ENCODE measurements around the gene KMT2A.

Gene KMT2A

DNA sequence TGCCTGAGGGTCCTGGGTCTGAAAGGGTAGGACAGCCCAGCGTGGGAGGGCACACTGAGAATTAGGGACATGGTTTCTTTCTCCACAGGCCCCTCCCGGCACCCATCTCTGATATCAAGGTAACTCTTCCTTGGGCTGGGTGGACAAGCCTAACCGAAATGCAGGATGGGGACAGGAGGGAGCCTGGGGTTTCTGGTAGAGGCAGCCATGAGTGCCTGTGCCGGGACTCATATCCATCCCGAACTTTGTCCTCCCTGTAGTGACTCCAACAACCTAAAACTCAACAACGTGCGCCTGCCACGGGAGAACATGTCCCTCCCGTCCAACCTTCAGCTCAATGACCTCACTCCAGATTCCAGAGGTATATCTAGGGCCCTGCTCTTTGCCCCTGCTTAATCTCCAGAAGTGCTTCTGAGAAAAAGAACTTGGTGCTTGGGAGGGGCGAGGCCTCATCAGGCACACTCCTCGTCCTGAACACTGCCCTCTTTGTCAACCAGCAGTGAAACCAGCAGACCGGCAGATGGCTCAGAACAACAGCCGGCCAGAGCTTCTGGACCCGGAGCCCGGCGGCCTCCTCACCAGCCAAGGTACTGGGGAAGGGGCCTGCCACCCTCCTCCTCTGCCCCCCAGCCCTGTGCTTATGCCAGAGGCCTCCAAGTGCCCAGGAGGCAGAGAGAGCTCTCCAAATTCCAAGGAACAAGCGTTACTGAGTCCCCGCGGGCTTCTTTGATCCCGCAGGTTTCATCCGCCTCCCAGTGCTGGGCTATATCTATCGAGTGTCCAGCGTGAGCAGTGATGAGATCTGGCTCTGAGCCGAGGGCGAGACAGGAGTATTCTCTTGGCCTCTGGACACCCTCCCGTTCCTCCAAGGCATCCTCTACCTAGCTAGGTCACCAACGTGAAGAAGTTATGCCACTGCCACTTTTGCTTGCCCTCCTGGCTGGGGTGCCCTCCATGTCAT is 97.8 kb downstream of the KMT2A start:
- no peak for DNase-seq

DNA sequence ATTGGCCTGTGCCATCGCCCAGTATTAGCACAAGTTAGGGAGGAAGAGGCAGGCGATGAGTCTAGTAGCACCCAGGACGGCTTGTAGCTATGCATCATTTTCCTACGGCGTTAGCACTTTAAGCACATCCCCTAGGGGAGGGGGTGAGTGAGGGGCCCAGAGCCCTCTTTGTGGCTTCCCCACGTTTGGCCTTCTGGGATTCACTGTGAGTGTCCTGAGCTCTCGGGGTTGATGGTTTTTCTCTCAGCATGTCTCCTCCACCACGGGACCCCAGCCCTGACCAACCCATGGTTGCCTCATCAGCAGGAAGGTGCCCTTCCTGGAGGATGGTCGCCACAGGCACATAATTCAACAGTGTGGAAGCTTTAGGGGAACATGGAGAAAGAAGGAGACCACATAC is 99.0 kb downstream of the KMT2A start:
- no peak for DNase-seq

DNA sequence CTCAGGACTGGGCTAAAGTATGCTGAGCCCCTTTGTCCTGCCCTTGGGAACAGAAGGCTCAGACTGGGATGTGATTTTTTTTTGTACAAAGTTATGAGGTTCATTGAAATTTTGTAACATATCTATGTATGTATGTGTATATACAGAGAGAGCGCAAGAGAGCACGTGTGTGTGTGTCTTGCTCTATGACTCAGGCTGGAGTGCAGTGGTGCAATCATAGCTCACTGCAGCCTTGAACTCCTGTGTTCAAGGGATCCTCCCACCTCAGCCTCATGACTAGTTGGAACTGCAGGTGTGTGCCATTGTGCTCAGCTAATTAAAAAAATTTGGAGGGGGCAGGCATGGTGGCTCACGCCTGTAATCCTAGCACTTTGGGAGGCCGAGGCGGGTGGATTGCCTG is 100.4 kb downstream of the KMT2A start:
- no peak for DNase-seq

DNA sequence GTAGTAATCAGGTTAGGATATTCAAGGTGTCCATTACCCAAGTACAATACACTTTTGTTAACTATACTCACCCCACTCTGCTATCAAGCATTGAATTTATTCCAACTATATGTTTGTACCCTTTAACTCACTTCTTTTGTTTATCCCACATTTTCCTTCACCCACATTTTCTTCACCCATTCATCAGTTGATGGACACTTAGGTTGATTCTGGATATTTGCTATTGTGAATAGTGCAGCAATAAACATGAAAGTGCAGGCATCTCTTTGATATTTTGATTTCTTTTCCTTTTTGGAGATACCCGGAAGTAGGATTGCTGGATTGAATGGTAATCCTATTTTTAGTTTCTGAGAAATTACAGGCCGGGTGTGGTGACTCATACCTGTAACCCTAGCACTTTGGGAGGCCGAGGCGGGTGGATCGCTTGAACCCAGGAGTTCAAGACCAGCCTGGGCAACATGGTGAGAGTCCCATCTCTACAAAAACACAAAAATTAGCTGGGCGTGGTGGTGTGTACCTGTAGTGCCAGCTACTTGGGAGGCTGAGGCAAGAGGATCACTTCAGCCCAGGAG is 101.2 kb downstream of the KMT2A start:
- no peak for DNase-seq

DNA sequence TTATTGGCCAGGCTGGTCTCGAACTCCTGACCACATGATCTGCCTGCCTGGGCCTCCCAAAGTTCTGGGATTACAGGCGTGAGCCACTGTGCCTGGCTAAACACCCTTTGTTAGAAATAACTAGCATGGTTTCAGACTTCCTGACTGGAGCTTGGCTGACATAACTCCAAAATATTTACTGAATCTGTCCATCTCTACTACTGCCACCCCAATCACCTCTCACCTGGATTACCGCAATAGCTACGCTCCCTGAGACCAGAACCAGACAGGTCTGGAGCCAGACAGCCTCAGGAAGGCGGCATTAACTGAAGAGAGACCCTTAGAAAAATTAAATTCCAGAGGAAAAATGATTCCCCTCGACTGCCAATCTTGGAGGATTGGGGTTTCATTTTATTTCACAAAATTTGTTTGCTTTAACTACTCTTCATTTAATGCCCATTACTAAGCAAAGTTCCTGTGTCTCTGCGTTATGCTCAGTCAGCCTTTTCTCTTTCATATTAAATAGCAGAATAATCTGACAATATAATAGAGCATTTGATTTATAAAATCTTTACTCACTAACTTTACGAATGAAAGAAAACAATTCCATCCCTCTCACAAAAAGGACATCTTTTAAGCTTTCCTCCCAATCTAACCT is 107.8 kb downstream of the KMT2A start:
- no peak for DNase-seq

DNA sequence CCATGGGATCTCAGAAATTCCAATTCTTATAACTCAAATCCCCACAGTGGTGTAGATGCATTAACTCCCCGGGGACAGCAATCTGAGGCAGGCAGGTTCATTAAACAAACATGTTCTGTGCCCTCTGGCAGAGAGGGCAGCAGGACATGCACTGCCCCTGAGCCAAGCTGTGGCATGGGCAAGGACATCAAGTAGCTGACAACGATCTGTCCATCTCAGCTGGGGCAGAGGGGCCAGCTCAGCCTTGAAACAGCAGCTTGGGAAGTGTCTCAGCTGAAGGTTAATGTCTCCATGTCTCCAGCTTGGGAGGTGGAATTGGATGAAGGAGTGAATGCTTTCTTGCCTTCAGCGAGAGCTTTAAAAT is 108.3 kb downstream of the KMT2A start:
- no peak for DNase-seq

DNA sequence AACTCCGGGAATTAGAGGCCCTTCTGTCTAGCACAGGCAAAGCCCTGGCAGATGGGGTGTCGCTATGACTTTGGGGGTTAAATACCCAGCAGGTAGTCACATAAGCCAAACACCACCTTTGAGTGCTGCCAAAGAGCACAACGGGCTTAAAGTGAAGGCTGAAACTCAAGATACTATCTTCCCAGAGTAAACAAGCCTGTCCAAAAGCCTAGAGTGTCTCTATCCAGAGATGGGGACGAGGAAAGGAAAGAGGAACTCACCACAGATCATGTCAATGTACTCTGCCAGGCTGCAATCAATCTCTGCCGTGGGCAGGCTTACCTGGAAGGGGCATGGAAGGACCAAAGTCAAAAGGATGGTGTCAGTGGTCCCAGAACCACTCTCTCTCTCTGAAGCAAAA is 109.2 kb downstream of the KMT2A start:
- no peak for DNase-seq

DNA sequence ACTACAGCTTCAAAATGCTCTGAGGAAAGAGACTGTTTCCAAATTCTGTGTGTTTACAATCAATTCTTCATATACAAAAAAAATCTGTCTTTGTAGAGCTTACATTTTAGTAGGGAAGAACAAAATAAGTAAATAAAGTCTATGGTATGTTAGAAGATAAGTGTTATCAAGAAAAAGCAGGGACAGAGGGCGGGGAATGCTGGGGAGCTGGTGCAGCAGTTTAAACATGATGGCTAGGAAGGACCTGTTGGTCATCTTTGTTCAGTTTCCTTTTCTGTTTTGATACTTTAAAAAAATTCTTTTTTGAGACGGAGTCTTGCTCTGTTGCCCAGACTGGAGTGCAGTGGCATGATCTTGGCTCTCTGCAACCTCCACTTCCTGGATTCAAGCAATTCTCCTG is 110.8 kb downstream of the KMT2A start:
- no peak for DNase-seq

DNA sequence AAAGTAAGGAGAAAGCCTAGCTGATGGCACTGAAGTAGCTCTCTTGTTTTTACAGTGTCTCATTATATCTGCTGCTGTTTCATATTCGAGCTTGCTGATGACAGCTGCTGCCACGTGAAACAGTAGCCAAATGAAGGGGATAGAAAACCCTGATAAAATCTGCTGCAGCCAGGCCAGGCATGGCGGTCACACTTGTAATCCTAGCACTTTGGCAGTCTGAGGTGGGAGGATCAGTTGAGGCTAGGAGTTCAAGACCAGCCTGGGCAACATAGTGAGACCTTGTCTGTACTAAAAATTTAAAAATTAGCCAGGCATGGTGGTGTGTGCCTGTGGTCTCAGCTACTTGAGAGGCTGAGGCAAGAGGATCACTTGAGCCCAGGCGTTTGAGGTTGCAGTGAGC is 116.0 kb downstream of the KMT2A start:
- no peak for DNase-seq

DNA sequence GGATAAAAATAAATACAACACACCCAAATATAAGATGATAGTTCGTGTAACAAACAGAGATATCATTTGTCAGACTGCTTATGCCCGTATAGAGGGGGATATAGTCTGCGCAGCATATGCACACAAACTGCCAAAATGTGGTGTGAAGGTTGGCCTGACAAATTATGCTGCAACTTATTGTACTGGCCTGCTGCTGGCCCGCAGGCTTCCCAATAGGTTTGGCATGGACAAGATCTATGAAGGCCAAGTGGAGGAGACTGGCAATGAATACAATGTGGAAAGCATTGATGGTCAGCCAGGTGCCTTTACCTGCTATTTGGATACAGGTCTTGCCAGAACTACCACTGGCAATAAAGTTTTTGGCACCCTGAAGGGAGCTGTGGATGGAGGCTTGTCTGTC is 124.5 kb downstream of the KMT2A start:
- DNase-seq: no peak

DNA sequence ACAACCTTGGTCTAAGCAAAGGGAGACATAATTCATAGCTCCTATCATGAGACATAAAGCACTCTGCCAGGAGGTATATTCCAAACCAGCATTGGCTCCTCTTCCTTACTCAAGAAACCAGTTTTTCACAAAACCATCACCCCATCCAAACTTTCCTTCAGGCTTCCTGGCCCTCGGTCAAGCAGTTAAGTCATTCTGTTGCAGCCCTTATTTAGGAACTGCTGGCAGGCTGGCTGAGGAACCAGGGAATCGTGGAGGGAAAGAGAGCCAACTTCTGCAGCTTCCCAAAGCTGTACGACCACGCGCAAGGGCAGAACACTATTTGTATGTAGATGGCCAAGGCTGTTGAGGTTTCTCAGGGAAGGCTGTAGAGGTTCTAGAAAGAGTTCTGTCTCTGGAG is 128.8 kb downstream of the KMT2A start:
- DNase-seq: no peak

DNA sequence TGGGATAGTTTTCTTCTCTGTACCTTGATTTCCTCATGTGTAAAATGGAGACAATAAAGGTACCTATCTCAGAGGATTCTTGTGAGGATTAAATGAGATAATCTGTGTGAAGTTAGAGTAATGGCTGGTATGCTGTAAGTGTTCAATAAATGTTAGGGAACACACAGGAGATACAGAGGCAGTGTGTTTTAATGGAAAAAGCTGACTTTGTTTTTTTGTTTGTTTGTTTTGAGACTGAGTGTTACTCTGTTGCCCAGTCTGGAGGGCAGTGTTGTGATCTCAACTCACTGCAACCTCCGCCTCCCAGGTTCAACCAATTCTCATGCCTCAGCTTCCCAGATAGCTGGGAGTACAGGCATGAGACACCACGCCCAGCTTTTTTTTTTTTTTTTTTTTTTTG is 133.4 kb downstream of the KMT2A start:
- no peak for DNase-seq

DNA sequence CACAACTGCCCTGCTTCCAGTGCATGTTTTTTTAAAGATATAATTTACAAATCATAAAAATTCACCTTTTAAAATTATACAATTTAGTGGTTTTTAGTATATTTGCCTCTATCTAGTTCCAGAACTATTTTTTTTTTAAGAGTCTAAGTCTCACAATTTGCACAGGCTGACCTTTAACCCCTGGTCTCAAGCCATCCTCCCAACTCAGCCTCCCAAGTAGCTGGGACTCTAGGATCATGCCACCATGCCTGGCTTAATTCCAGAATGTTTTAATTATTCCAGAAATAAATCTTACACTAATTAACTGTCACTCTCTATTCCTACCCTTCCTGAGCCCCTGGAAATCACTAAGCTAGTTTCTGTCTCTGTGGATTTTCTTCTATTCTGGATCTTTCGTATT is 134.5 kb downstream of the KMT2A start:
- no peak for DNase-seq

DNA sequence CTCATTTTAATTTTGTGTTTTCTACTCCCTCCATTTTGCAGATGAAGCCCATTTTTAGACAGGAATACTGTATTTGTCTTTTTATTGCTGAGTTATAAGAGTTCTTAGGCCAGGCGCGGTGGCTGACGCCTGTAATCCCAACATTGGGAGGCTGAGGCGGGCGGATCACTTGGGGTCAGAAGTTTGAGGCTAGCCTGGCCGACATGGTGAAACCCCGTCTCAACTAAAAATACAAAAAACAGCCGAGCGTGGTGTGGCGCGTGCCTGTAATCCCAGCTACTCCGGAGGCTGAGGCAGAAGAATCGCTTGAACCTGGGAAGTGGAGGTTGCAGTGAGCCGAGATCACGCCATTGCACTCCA is 135.4 kb downstream of the KMT2A start:
- peak; percentile 7 for DNase-seq

DNA sequence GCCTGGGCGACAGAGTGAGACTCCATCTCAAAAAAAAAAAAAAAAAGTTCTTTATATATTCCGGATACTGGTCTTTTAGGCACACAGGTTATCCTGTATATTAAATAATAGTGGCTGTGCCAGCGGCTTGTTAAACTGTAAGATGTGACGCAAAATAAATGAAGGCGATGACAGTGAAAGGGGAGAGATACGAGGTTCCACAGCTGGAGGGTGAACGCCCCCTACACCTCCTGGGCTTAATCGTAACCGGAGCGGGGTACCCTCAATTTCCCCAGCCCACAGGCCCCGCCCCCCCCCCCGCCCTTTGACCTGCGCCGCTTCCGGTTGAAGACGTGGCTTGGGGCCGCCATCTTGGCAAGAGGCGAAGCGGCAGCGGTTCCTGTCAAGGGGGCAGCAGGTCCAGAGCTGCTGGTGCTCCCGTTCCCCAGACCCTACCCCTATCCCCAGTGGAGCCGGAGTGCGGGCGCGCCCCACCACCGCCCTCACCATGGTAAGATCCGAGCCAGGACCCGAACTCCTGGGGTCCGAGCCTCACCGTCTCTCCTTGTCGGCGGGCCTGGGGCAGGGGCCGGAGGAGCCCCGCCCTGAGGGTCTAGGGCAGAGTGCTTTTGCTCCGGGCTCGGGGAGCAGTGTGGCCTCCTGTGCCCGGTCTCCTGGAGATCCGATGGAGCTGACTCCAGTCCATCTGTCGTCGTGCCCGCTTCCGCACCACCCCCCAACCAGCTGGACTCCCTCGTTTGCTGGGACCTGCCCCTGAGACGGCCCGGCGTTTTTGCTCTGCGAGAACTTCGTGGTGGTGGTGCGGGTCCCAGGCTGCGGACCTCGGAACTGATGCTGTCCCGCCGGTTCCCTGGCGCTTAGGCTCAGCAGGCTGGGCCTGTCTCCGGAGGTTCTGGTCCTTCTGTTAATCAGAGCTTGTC is 136.0 kb downstream of the KMT2A start, which contains the start of gene ARCN1:
ARCN1 (plus strand) TSS at position 349 of the 920 bp plus-strand sequence; CDS start at position 488, 139 bp downstream.
- peak; percentile 79 for DNase-seq

DNA sequence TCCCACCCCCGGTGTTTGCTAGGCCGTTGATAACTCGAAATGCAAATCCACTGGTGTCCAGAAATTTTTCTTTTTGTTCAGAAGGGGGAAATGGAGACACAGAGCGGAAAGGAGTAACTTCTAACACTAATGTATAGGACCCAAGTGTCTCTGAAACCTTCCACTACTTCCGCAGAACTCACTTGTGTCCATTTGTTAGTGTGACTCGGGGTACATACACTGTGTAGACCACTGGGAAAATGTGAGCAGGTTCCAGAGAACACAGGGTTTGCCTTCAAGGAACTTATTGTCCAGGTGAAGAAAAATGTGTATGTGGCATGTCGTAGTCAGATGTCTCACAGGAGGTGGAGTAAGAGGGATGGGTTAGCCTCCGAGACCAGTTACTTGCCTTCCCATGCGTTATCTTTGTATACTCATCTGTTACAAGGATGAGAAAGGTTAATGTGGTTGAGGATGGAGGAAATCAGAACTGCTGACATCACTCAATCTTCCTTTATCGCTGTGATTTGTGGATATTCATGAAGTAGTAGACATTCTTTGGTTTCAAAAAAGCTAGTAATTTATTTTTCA is 136.8 kb downstream of the KMT2A start:
- peak; percentile 38 for DNase-seq

DNA sequence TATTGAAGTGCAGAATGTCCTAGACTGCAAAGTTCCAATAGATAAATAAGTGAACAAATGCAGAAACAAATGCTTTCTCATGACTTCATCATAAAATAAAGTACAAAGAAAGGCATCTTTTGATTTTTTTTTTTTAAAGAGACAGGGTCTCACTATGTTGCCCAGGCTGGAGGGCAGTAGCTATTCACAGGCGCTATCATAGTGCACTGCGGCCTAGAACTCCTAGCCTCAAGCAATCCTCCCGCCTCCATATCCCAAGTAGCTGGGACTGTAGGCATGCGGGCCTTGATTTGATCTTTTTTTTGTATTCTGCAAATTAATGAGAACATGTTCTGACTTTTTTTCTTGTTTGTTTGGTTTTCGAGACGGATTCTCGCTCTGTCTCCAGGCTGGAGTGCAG is 138.3 kb downstream of the KMT2A start:
- DNase-seq: no peak
